DOHH2 (cell line): ENCODE results near the gene DPH3.

ENCODE experiments used
- H3F3A ChIP-seq: fragments of 200-600 bp; sonication (generic), shearing (Covaris generic); 2 replicates; pipeline ENCODE4 v1.6.0; 2016; ENCODE audit warnings: antibody characterized with exemption, mild to moderate bottlenecking; ENCODE audit not compliant: control insufficient read depth, insufficient read depth
- H3K27ac ChIP-seq: fragments of 200-600 bp; sonication (generic); 2 replicates; pipeline ENCODE4 v1.5.1; 2014; ENCODE audit warnings: low read depth, mild to moderate bottlenecking, low read length, moderate library complexity
- H3K27me3 ChIP-seq: fragments of 200-600 bp; sonication (generic); 2 replicates; pipeline ENCODE4 v1.6.1; 2014; ENCODE audit warnings: mild to moderate bottlenecking, low read length, mixed read lengths; ENCODE audit not compliant: control insufficient read depth
- H3K36me3 ChIP-seq: fragments of 200-600 bp; sonication (generic); 2 replicates; pipeline ENCODE4 v1.6.1; 2014; ENCODE audit warnings: mild to moderate bottlenecking, low read length, moderate library complexity, mixed read lengths; ENCODE audit not compliant: control insufficient read depth
- H3K4me1 ChIP-seq: fragments of 200-600 bp; sonication (generic); 2 replicates; pipeline ENCODE4 v1.6.1; 2014; ENCODE audit warnings: mild to moderate bottlenecking, low read length, mixed read lengths; ENCODE audit not compliant: control insufficient read depth
- H3K4me2 ChIP-seq: fragments of 200-600 bp; sonication (generic); 2 replicates; pipeline ENCODE4 v1.6.0; 2014; ENCODE audit warnings: mild to moderate bottlenecking, low read length, moderate library complexity
- H3K4me3 ChIP-seq: fragments of 200-600 bp; sonication (generic); 2 replicates; pipeline ENCODE4 v1.5.1; 2014; ENCODE audit warnings: mild to moderate bottlenecking, low read length, mixed read lengths
- H3K79me2 ChIP-seq: fragments of 200-600 bp; sonication (generic); 2 replicates; pipeline ENCODE4 v1.6.1; 2014; ENCODE audit warnings: mild to moderate bottlenecking, low read length, mixed read lengths; ENCODE audit not compliant: control insufficient read depth
- H3K9me2 ChIP-seq: fragments of 200-600 bp; sonication (generic); replicated peaks from 2 replicates; pipeline ENCODE4 v1.6.1; 2014; ENCODE audit warnings: mild to moderate bottlenecking, low read length, mixed read lengths; ENCODE audit not compliant: control insufficient read depth
- H3K9me3 ChIP-seq: fragments of 200-600 bp; sonication (generic); 2 replicates; pipeline ENCODE4 v1.6.1; 2014; ENCODE audit warnings: antibody characterized with exemption, low read length, mixed read lengths; ENCODE audit not compliant: control insufficient read depth, insufficient read depth
- H4K20me1 ChIP-seq: fragments of 200-600 bp; sonication (generic); 2 replicates; pipeline ENCODE4 v1.6.0; 2014; ENCODE audit warnings: low read depth, mild to moderate bottlenecking, antibody characterized with exemption, low read length, moderate library complexity; ENCODE audit not compliant: control insufficient read depth, insufficient read depth
- CTCF ChIP-seq: fragments of 200-600 bp; sonication (generic); IDR thresholded peaks from one replicate; pipeline ENCODE4 v1.5.1; 2014; ENCODE audit warnings: antibody characterized with exemption, mild to moderate bottlenecking, low read depth, low read length; ENCODE audit not compliant: poor library complexity, severe bottlenecking
- EZH2phosphoT487 ChIP-seq: fragments of 200-600 bp; sonication (generic); IDR thresholded peaks from 2 replicates; pipeline ENCODE4 v1.6.1; 2017; ENCODE audit warnings: borderline replicate concordance, mild to moderate bottlenecking, antibody characterized with exemption, low read length, moderate library complexity, mixed read lengths

Gene DPH3

GRCh38 chr3:16233806-16234205 lies 30.9 kb downstream of the DPH3 start:
- H3K36me3 ChIP-seq = no peaks in the 10 kb centered on the region
- no peak for TF ChIP-seq CTCF
- TF ChIP-seq EZH2phosphoT487 = no peak
- no peaks in the 10 kb centered on the region for H4K20me1 ChIP-seq
- H3K4me2 ChIP-seq = no peak overlapping the region
- no peaks in the 10 kb centered on the region for H3K79me2 ChIP-seq
- no peaks in the 10 kb centered on the region for H3K4me1 ChIP-seq
- H3K9me3 ChIP-seq = no peaks in the 10 kb centered on the region
- no peak overlapping the region for H3K27ac ChIP-seq
- H3F3A ChIP-seq = no peaks in the 10 kb centered on the region
- H3K9me2 ChIP-seq = no peaks in the 10 kb centered on the region
- peaks cover 2% of the 10 kb centered on the region; the same call in 1 of the 2 replicates for H3K27me3 ChIP-seq
- no peak overlapping the region for H3K4me3 ChIP-seq

GRCh38 chr3:16231983-16232382 lies 32.8 kb downstream of the DPH3 start:
- Histone ChIP-seq H3K4me3 (no peak overlapping the region), H3K36me3 (no peaks in the 10 kb centered on the region), H3K79me2 (no peaks in the 10 kb centered on the region), H3K4me1 (no peaks in the 10 kb centered on the region), H3K4me2 (no peak overlapping the region), H3K27me3 (peaks cover 2% of the 10 kb centered on the region; the same call in 1 of the 2 replicates), H3K9me3 (no peaks in the 10 kb centered on the region), H4K20me1 (no peaks in the 10 kb centered on the region), H3K27ac (no peak overlapping the region), H3F3A (no peaks in the 10 kb centered on the region), H3K9me2 (no peaks in the 10 kb centered on the region)
- TF ChIP-seq CTCF = no peak
- no peak for TF ChIP-seq EZH2phosphoT487

GRCh38 chr3:16229681-16230080 lies 35.1 kb downstream of the DPH3 start:
- Histone ChIP-seq H3K27ac (no peak overlapping the region), H3K4me2 (no peak overlapping the region), H3K9me2 (no peaks in the 10 kb centered on the region), H3K9me3 (no peaks in the 10 kb centered on the region), H3K36me3 (no peaks in the 10 kb centered on the region), H3K4me3 (no peak overlapping the region), H3F3A (no peaks in the 10 kb centered on the region), H3K4me1 (no peaks in the 10 kb centered on the region), H3K79me2 (no peaks in the 10 kb centered on the region), H4K20me1 (no peaks in the 10 kb centered on the region), H3K27me3 (peaks cover 2% of the 10 kb centered on the region; the same call in 1 of the 2 replicates)
- no peak for TF ChIP-seq EZH2phosphoT487
- TF ChIP-seq CTCF = no peak

- H3K9me2 ChIP-seq = no peaks in the 10 kb centered on the region
- no peaks in the 10 kb centered on the region for H3F3A ChIP-seq
- no peaks in the 10 kb centered on the region for H3K36me3 ChIP-seq
- H3K27ac ChIP-seq = no peak overlapping the region
- no peaks in the 10 kb centered on the region for H4K20me1 ChIP-seq
- no peaks in the 10 kb centered on the region for H3K79me2 ChIP-seq
- TF ChIP-seq EZH2phosphoT487 (no peak), CTCF (no peak)
- no peak overlapping the region for H3K4me3 ChIP-seq
- no peaks in the 10 kb centered on the region for H3K9me3 ChIP-seq
- H3K4me2 ChIP-seq = no peak overlapping the region
- H3K27me3 ChIP-seq = peaks cover 2% of the 10 kb centered on the region; the same call in 1 of the 2 replicates
- no peaks in the 10 kb centered on the region for H3K4me1 ChIP-seq
These were observed 37.2 kb downstream of the DPH3 start for GRCh38 chr3:16227566-16227965.
